ENCODE results near the gene PRSS56. TPM values are rescaled to one million over a fixed set of nuclear protein-coding genes. Genes with fewer than 3 reads are reported as not detected.

The PRSS56 gene
- total and polyA plus RNA-seq, 11 donors = 0.11 to 0.25 (median 0.15) TPM; not detected in 6

DNA sequence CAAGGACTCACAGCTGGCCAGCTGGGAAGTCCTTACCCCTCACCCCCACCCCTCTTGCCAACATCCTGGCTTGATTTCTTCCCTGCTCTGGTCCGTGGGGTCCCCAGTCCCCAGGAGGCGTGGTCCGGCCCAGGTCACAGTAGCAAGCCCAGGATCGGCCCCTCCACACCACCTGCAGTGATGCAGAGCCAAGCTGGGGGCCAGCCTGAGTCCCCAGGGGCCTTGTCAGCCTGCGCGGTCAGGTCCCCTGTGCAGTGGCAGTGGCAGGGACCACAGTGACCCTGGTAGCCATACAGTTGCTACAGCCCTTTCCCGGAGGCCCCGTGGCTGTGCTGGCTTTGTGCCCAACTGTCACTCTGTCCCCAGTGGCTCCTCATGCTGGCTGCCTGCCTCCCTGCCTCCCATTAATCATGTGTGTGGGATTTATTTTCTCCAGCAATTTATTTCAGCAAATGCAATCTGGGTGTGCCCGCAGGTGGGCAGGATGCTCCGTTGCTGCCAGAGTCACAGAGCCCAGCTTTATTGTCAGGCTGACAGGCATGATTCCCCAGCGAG, 8.8 kb upstream of the PRSS56 start:
- H3K27ac ChIP-seq = no peak overlapping the region
- H3K4me3 ChIP-seq = no peak overlapping the region
- DNase-seq (peak in 3 of 5 donors; percentile 26 to 66 (median 60)), ATAC-seq (peak in 3 of 4 donors; percentile 56 to 72 (median 62))
- no peaks in the 10 kb centered on the region for H3K9me3 ChIP-seq
- intact Hi-C loops (cut with DNase I) = no loop called here
- TF ChIP-seq, protein P1, sequence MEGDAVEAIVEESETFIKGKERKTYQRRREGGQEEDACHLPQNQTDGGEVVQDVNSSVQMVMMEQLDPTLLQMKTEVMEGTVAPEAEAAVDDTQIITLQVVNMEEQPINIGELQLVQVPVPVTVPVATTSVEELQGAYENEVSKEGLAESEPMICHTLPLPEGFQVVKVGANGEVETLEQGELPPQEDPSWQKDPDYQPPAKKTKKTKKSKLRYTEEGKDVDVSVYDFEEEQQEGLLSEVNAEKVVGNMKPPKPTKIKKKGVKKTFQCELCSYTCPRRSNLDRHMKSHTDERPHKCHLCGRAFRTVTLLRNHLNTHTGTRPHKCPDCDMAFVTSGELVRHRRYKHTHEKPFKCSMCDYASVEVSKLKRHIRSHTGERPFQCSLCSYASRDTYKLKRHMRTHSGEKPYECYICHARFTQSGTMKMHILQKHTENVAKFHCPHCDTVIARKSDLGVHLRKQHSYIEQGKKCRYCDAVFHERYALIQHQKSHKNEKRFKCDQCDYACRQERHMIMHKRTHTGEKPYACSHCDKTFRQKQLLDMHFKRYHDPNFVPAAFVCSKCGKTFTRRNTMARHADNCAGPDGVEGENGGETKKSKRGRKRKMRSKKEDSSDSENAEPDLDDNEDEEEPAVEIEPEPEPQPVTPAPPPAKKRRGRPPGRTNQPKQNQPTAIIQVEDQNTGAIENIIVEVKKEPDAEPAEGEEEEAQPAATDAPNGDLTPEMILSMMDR (IDR thresholded peaks at IDR 0.05) = no peak
- TF ChIP-seq POLR2A (IDR thresholded peaks at IDR 0.05) = no peak
- H3K4me1 ChIP-seq = peaks cover 0 to 3% (median 0%) of the 10 kb centered on the region in 12 donors
- WGBS, 4 donors = 42 to 58% (median 57%) methylated on average over 10 to 11 of the region's 11 CpGs
- peaks cover 0 to 15% (median 0%) of the 10 kb centered on the region in 9 donors for H3K27me3 ChIP-seq
- H3K36me3 ChIP-seq = no peaks in the 10 kb centered on the region

DNA sequence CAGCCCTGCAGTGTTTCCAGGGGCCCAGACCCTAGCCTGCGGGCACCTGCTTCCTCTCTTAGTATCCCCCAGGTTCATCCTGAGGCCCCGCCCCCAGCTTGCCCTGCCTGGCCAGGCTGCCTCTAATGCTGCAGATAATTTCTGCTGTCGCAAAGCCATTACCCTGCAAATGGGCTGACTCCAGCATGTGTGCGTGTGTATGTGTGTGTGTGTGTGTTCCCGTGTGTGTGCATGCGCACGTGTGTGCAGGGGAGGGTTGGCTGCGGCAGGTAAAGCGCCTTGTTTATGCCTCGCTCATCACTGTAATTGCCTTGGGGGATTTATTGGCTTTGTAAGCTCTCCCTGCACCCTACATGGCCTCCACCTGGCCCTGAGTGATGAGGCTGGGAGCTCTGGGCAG, 7.6 kb upstream of the PRSS56 start:
- H3K27ac ChIP-seq = no peak overlapping the region
- ATAC-seq (no peak), DNase-seq (no peak)
- WGBS, 4 donors = 83 to 90% (median 86%) methylated on average over 9 to 10 of the region's 10 CpGs
- no peak for TF ChIP-seq POLR2A (IDR thresholded peaks at IDR 0.05)
- TF ChIP-seq, protein P1 (IDR thresholded peaks at IDR 0.05) = no peak
- intact Hi-C loops (cut with DNase I) = no loop called here
- no peak overlapping the region for H3K4me3 ChIP-seq
- H3K36me3 ChIP-seq = no peaks in the 10 kb centered on the region
- H3K4me1 ChIP-seq = peaks cover 0 to 3% (median 0%) of the 10 kb centered on the region in 12 donors
- H3K9me3 ChIP-seq = no peaks in the 10 kb centered on the region
- peaks cover 0 to 15% (median 0%) of the 10 kb centered on the region in 9 donors for H3K27me3 ChIP-seq

DNA sequence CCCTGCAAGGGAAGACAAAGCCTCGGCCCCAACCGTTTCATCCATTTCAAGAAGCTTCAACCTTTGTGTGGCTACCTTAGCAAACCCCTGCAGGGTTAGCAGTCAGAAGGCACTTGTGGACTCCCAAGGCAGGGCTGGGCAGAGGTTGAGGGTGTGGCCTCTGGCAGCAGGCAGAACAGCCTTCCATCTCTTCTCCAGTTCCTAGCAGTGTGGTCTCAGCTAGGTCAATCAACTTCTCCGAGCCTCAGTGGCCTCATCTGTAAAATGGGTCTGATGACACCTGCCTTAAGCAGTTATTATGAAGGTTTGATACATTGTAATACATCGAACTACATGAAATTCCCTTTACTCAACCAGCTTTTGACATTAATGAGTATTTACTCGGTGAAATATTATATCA, 6.8 kb upstream of the PRSS56 start:
- ATAC-seq (no peak), DNase-seq (no peak)
- TF ChIP-seq, protein P1 (IDR thresholded peaks at IDR 0.05) = no peak
- no peak for TF ChIP-seq POLR2A (IDR thresholded peaks at IDR 0.05)
- Histone ChIP-seq H3K4me3 (no peak overlapping the region), H3K27me3 (peaks cover 0 to 19% (median 0%) of the 10 kb centered on the region in 9 donors), H3K4me1 (peaks cover 0 to 3% (median 0%) of the 10 kb centered on the region in 12 donors), H3K9me3 (no peaks in the 10 kb centered on the region), H3K36me3 (no peaks in the 10 kb centered on the region), H3K27ac (no peak overlapping the region)
- intact Hi-C loops (cut with DNase I) = no loop called here
- 82 to 88% (median 84%) methylated on average over 5 of the region's 5 CpGs for WGBS, 4 donors

DNA sequence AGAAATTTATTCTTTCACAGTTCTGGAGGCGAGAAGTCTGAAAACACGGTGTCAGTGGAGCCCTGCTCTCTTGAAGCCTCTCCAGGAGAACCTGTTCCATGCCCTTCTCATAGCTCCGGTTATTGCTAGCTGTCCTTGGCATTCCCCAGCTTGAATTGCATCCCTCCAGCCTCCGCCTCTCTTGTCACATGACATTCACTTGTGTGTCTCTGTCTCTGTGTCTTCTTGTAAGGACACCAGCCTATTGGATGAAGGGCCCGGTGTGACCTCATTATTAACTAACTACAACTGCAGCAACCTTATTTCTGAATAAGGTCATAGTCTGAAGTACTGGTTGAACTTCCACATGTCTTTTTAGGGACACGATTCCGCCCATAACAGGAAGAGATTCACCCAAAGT, 4.5 kb upstream of the PRSS56 start:
- intact Hi-C loops (cut with DNase I) = loop anchor here in 1 of 10 donors (5.0 kb wide), 1 partner anchor 68 kb away; no protein-coding TSS in a partner anchor
- Histone ChIP-seq H3K27ac (no peak overlapping the region), H3K4me1 (peaks cover 0 to 3% (median 0%) of the 10 kb centered on the region in 12 donors), H3K4me3 (no peak overlapping the region), H3K36me3 (no peaks in the 10 kb centered on the region), H3K27me3 (peaks cover 0 to 31% (median 5%) of the 10 kb centered on the region in 9 donors), H3K9me3 (no peaks in the 10 kb centered on the region)
- DNase-seq (no peak), ATAC-seq (no peak)
- WGBS, 4 donors = 84 to 93% (median 88%) methylated on average over 7 of the region's 7 CpGs
- TF ChIP-seq, protein P1 (IDR thresholded peaks at IDR 0.05) = no peak
- TF ChIP-seq POLR2A (IDR thresholded peaks at IDR 0.05) = no peak

All from heart left ventricle (tissue), 16 donors.